PC-9 (cell line): Measurements from ENCODE around the gene JPH4. TPM values are rescaled to one million over a fixed set of nuclear protein-coding genes. Genes with fewer than 3 reads are reported as not detected.

Experiments
- BruUV-seq: library from RNA; stranded (reverse); fragments of 400-500 nt; replicated peaks from 2 replicates; lab custom pipeline; 2021; lab: Mats Ljungman, UMichigan
- CTCF ChIA-PET: fragments of 300-600 bp; sonication (Branson Sonifier 250); formaldehyde crosslinking; loops from one replicate; lab custom pipeline; 2022; ENCODE audit warnings: antibody characterized with exemption; lab: Charles Lee
- POLR2A ChIA-PET: fragments of 300-600 bp; sonication (Branson Sonifier 250); formaldehyde crosslinking; loops from one replicate; lab custom pipeline; 2022; ENCODE audit warnings: antibody characterized with exemption; ENCODE audit not compliant: unreplicated experiment; lab: Charles Lee
- DNase-seq, 2 experiments: peaks; one replicate each; pipeline versions ENCODE4 v3.0.0 to v3.0.0-alpha.2; 2015 to 2022; ENCODE audit warnings: mixed read lengths in 1 of 2
- H2AFZ ChIP-seq: fragments of 200-600 bp; sonication (generic); 2 replicates; pipeline ENCODE4 v1.8.1; 2017; ENCODE audit warnings: antibody characterized with exemption
- H3F3A ChIP-seq: fragments of 200-600 bp; sonication (generic); 2 replicates; pipeline ENCODE4 v1.8.1; 2017; ENCODE audit warnings: antibody characterized with exemption, mild to moderate bottlenecking, low read depth; ENCODE audit not compliant: insufficient read depth
- H3K27ac ChIP-seq: fragments of 200-600 bp; sonication (generic); 2 replicates; pipeline ENCODE4 v1.6.1; 2016; ENCODE audit warnings: mixed run types
- H3K27me3 ChIP-seq: fragments of 200-600 bp; sonication (generic); 2 replicates; pipeline ENCODE4 v1.6.1; 2016; ENCODE audit warnings: low read depth, mixed run types; ENCODE audit not compliant: insufficient read depth
- H3K36me3 ChIP-seq: fragments of 200-600 bp; sonication (generic); 2 replicates; pipeline ENCODE4 v1.6.1; 2016; ENCODE audit warnings: low read depth, mixed run types
- H3K4me1 ChIP-seq: fragments of 200-600 bp; sonication (generic); replicated peaks from 2 replicates; pipeline ENCODE4 v1.6.1; 2016; ENCODE audit warnings: mixed run types; ENCODE audit not compliant: insufficient read depth
- H3K4me2 ChIP-seq: fragments of 200-600 bp; sonication (generic); 2 replicates; pipeline ENCODE4 v1.6.1; 2017; ENCODE audit warnings: mixed run types
- H3K4me3 ChIP-seq: fragments of 200-600 bp; sonication (generic); 2 replicates; pipeline ENCODE4 v1.6.1; 2016; ENCODE audit warnings: mixed run types
- H3K79me2 ChIP-seq: fragments of 200-600 bp; sonication (generic); 2 replicates; pipeline ENCODE4 v1.6.1; 2017; ENCODE audit warnings: low read depth, mixed run types
- H3K9me2 ChIP-seq: fragments of 200-600 bp; sonication (generic); 2 replicates; pipeline ENCODE4 v1.8.1; 2017; ENCODE audit warnings: mild to moderate bottlenecking; ENCODE audit not compliant: insufficient read depth
- H3K9me3 ChIP-seq: fragments of 200-600 bp; sonication (generic); 2 replicates; pipeline ENCODE4 v1.8.1; 2016; ENCODE audit warnings: low read depth; ENCODE audit not compliant: insufficient read depth
- H4K20me1 ChIP-seq: fragments of 200-600 bp; sonication (generic); 2 replicates; pipeline ENCODE4 v1.8.1; 2017; ENCODE audit not compliant: insufficient read depth
- EZH2 ChIP-seq: fragments of 200-600 bp; sonication (generic); IDR thresholded peaks from 2 replicates; pipeline ENCODE4 v1.8.0; 2017; ENCODE audit warnings: antibody characterized with exemption, low read depth
- intact Hi-C: fragments of 100-400 bp; cut with micrococcal nuclease; formaldehyde crosslinking; loops from one replicate; pipeline ENCODE4 v1.10.0; 2022; ENCODE audit not compliant: unreplicated experiment
- total RNA-seq: library from RNA; stranded (reverse); gene quantifications from 2 replicates; pipeline ENCODE4 v1.2.3, GENCODE V29; 2021
- TF ChIP-seq, protein P1 (sequence below): fragments of 200-600 bp; sonication (generic); conservative IDR thresholded peaks from 2 replicates; pipeline ENCODE4 v1.6.1; 2017; ENCODE audit warnings: mixed run types, antibody characterized with exemption, mild to moderate bottlenecking, moderate library complexity

JPH4 gene
- total RNA-seq, 1 experiment from 2014 or later = not detected

DNA sequence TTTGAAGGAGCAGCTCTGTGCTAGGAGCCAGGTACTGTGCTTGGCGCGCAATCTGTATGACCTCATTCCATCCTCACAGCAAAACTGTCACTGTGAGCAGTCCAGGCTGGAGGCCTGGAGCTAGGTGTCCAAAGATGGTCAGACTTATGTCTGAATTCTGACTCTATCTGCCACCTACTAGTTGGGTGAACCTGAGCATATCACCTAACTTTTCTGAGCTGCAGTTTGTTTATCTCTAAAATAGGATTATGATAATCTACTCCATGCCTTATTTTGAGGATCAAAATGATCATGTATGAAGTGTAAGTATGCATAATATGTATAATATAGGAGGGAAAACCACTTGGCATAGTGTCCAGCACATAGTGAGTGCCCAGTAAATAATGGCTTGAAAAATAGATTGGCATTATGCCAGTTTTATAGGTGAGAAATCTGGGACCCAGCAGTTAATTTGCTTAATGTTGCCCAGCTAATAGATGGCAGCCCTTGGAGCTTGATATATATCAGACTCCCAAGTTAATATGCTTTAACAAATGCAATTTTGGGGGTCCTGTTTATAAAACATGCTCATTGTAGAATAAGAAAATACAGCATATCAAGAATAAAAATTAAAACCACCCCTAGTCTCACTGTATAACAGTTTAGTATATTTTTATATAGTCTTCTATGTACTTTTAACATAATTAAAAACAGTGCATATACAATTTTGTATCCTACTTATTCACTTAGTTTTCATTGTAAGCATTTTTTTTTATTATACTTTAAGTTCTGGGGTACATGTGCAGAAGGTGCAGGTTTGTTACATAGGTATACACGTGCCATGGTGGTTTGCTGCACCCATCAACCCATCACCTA, 4.5 kb upstream of the JPH4 start:
- H3K79me2 ChIP-seq = no peaks in the 10 kb centered on the region
- POLR2A ChIA-PET = no interaction called here
- no TSS peak for BruUV-seq
- H2AFZ ChIP-seq = no peak overlapping the region
- intact Hi-C loops = no loop called here
- no peaks in the 10 kb centered on the region for H3K27me3 ChIP-seq
- no peak overlapping the region for H3K4me3 ChIP-seq
- CTCF ChIA-PET = no interaction called here
- no peaks in the 10 kb centered on the region for H3K9me3 ChIP-seq
- no peaks in the 10 kb centered on the region for H3K9me2 ChIP-seq
- H3K27ac ChIP-seq = no peak overlapping the region
- H4K20me1 ChIP-seq = no peaks in the 10 kb centered on the region
- H3K4me1 ChIP-seq = no peaks in the 10 kb centered on the region
- H3K36me3 ChIP-seq = no peaks in the 10 kb centered on the region
- TF ChIP-seq, protein P1, sequence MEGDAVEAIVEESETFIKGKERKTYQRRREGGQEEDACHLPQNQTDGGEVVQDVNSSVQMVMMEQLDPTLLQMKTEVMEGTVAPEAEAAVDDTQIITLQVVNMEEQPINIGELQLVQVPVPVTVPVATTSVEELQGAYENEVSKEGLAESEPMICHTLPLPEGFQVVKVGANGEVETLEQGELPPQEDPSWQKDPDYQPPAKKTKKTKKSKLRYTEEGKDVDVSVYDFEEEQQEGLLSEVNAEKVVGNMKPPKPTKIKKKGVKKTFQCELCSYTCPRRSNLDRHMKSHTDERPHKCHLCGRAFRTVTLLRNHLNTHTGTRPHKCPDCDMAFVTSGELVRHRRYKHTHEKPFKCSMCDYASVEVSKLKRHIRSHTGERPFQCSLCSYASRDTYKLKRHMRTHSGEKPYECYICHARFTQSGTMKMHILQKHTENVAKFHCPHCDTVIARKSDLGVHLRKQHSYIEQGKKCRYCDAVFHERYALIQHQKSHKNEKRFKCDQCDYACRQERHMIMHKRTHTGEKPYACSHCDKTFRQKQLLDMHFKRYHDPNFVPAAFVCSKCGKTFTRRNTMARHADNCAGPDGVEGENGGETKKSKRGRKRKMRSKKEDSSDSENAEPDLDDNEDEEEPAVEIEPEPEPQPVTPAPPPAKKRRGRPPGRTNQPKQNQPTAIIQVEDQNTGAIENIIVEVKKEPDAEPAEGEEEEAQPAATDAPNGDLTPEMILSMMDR = no peak
- no peak for TF ChIP-seq EZH2
- DNase-seq = no peak
- no peaks in the 10 kb centered on the region for H3F3A ChIP-seq
- no peak overlapping the region for H3K4me2 ChIP-seq

- Histone ChIP-seq H3K27ac (no peak overlapping the region), H3K79me2 (no peaks in the 10 kb centered on the region), H3K9me3 (no peaks in the 10 kb centered on the region), H3K4me2 (no peak overlapping the region), H3F3A (no peaks in the 10 kb centered on the region), H3K9me2 (no peaks in the 10 kb centered on the region), H3K36me3 (no peaks in the 10 kb centered on the region), H3K27me3 (no peaks in the 10 kb centered on the region), H3K4me3 (no peak overlapping the region), H4K20me1 (no peaks in the 10 kb centered on the region), H2AFZ (no peak overlapping the region), H3K4me1 (no peaks in the 10 kb centered on the region)
- BruUV-seq = no TSS peak
- CTCF ChIA-PET = interaction anchor here (1.2 kb wide), 1 partner anchor 50 kb away, joined by 3 read pairs; no protein-coding TSS in a partner anchor
- intact Hi-C loops = no loop called here
- POLR2A ChIA-PET = interaction anchor here (0.6 kb wide), 1 partner anchor 33 kb away, joined by 4 read pairs; no protein-coding TSS in a partner anchor
- TF ChIP-seq EZH2 = no peak
- TF ChIP-seq, protein P1 = no peak
- no peak for DNase-seq
Observed at GRCh38 chr14:23580948-23581281, 2.3 kb upstream of the JPH4 start.

- Histone ChIP-seq H3K36me3 (no peaks in the 10 kb centered on the region), H3F3A (no peaks in the 10 kb centered on the region), H3K9me3 (no peaks in the 10 kb centered on the region), H3K4me1 (no peaks in the 10 kb centered on the region), H2AFZ (no peak overlapping the region), H3K4me3 (no peak overlapping the region), H3K4me2 (no peak overlapping the region), H3K79me2 (no peaks in the 10 kb centered on the region), H3K27ac (no peak overlapping the region), H4K20me1 (no peaks in the 10 kb centered on the region), H3K27me3 (no peaks in the 10 kb centered on the region), H3K9me2 (no peaks in the 10 kb centered on the region)
- DNase-seq = no peak
- TF ChIP-seq, protein P1 = no peak
- no peak for TF ChIP-seq EZH2
- CTCF ChIA-PET = no interaction called here
- intact Hi-C loops = no loop called here
- no TSS peak for BruUV-seq
- POLR2A ChIA-PET = interaction anchor here (0.6 kb wide), 1 partner anchor 34 kb away, joined by 4 read pairs; no protein-coding TSS in a partner anchor
Observed at GRCh38 chr14:23580152-23580926, 1.7 kb upstream of the JPH4 start.
